ACC112 (cell line): ENCODE results near the gene MED9.
A peak's percentile ranks its signal among the peaks of the same experiment; 100 is the strongest.

ENCODE experiments used
- H2AFZ ChIP-seq: fragments of 200-600 bp; sonication (generic); one replicate; pipeline ENCODE4 v1.6.0; 2017; ENCODE audit warnings: antibody characterized with exemption, low read length; ENCODE audit not compliant: unreplicated experiment
- H3K27ac ChIP-seq: fragments of 200-600 bp; sonication (generic); 2 replicates; pipeline ENCODE4 v1.5.1; 2014; ENCODE audit warnings: low read depth, mild to moderate bottlenecking, antibody characterized with exemption, low read length, moderate library complexity
- H3K27me3 ChIP-seq: fragments of 200-600 bp; sonication (generic); 2 replicates; pipeline ENCODE4 v1.6.1; 2014; ENCODE audit warnings: mild to moderate bottlenecking, antibody characterized with exemption, low read length, moderate library complexity, mixed read lengths; ENCODE audit not compliant: insufficient read depth
- H3K36me3 ChIP-seq: fragments of 200-600 bp; sonication (generic); 2 replicates; pipeline ENCODE4 v1.6.1; 2016; ENCODE audit warnings: mild to moderate bottlenecking, antibody characterized with exemption, low read length, moderate library complexity, mixed read lengths; ENCODE audit not compliant: insufficient read depth
- H3K4me1 ChIP-seq: fragments of 200-600 bp; sonication (generic); one replicate; pipeline ENCODE4 v1.6.1; 2016; ENCODE audit warnings: low read length, mixed read lengths; ENCODE audit not compliant: insufficient read depth, unreplicated experiment, control insufficient read depth
- H3K4me3 ChIP-seq: fragments of 200-600 bp; sonication (generic); 2 replicates; pipeline ENCODE4 v1.5.1; 2014; ENCODE audit warnings: mild to moderate bottlenecking, low read depth, low read length
- H3K79me2 ChIP-seq: fragments of 200-600 bp; sonication (generic); one replicate; pipeline ENCODE4 v1.6.0; 2016; ENCODE audit warnings: low read length; ENCODE audit not compliant: control insufficient read depth, unreplicated experiment, insufficient read depth

Gene MED9

DNA sequence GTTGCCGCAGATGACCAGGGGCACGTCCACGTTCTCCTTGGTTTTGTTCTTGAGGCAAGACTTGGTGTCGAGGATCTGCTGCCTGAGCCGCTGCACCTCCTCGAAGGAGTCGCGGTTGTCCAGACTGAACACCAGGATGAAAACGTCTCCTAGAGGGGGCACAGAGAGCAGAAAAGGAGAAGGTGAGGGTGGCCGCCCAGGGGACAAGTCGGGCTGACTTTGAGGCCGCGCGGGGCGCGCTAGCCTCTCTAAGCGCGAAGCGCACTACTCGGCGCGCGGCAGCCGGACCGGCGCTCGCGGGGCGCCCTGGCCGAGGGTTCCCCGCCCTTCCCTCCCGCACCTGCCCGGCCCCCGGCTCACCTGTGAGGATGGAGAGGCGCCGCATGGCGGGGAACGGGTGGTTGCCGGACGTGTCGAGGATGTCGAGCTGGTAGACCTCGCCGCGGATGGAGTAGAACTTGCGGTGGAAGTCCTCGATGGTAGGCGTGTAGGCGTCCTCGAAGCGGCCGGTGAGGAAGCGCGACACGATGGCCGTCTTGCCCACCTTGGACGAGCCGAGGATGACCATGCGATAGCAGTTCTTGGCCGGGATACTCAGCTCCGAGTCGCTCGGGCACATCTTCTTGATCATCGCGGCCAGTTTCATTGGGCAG, 18.9 kb downstream of the MED9 start:
- Histone ChIP-seq H3K27me3 (no peaks in the 10 kb centered on the region), H3K36me3 (no peaks in the 10 kb centered on the region; the same call in 1 of the 2 replicates), H3K27ac (peak overlapping the region; percentile 48; the same call in 1 of the 2 replicates), H2AFZ (no peak overlapping the region), H3K4me1 (peaks cover 5% of the 10 kb centered on the region), H3K4me3 (peak overlapping the region; percentile 90), H3K79me2 (peaks cover 2% of the 10 kb centered on the region)

DNA sequence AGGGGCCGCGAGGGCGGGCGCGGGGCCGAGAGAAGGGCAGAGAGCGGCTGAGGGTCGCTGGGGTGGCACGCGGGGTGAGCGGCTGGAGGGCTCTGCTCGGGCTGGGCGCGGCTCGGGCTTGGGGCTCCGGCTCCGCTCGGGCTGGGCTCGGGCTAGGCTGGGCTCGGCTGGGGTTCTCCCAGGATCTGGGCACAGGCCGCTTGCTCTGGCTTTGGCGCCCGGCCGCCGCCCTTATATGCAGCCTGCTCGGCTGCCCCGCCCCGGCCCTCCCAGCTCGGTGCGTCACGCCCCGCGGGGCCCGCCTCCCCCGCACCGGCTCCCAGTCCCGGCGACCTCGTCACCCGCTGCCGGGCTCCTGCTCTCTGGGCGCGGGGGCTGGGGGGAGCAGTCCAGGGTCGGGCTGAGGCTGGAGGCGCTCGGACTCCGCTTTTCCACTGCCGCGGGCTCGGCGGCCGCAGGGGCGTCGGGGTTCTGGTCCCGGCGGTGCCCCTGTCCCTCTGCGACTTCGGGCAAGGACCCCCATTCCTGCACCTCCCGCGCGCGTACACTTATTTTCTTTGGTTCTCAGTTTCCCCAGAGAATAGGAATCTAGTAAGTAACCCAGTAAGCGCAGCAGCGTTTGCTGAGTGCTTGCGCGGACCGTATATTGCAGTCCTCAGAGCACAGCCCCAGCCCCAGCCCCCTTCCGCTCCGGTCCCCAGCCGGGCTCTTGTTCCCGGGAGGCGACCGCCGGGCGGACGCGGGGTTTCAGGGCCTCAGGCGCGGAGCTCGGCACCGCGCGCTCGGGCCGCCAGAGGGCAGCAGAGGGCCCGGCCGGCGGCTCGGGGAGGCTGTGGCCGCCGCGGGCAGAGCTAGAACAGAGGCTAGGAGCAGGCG, 19.6 kb downstream of the MED9 start, which contains the start of gene RASD1:
Gene RASD1, minus strand, starts transcription at position 207 of the 876 bp plus-strand sequence. CDS start 214 bp downstream, outside the sequence.
- peaks cover 5% of the 10 kb centered on the region for H3K4me1 ChIP-seq
- H2AFZ ChIP-seq: peak within 1 kb of the TSS; percentile 65
- H3K36me3 ChIP-seq: no peaks in the 10 kb centered on the region; the same call in 1 of the 2 replicates
- no peaks in the 10 kb centered on the region for H3K27me3 ChIP-seq
- peak within 1 kb of the TSS; percentile 90 for H3K4me3 ChIP-seq
- H3K27ac ChIP-seq: peak within 1 kb of the TSS; percentile 48; the same call in 1 of the 2 replicates
- H3K79me2 ChIP-seq: peaks cover 2% of the 10 kb centered on the region

GRCh38 chr17:17497065-17497844, 20.5 kb downstream of the MED9 start:
- Histone ChIP-seq H3K27me3 (no peaks in the 10 kb centered on the region), H2AFZ (no peak overlapping the region), H3K27ac (no peak overlapping the region), H3K4me1 (peaks cover 5% of the 10 kb centered on the region), H3K36me3 (no peaks in the 10 kb centered on the region), H3K79me2 (peaks cover 2% of the 10 kb centered on the region), H3K4me3 (peak overlapping the region; percentile 90)

DNA sequence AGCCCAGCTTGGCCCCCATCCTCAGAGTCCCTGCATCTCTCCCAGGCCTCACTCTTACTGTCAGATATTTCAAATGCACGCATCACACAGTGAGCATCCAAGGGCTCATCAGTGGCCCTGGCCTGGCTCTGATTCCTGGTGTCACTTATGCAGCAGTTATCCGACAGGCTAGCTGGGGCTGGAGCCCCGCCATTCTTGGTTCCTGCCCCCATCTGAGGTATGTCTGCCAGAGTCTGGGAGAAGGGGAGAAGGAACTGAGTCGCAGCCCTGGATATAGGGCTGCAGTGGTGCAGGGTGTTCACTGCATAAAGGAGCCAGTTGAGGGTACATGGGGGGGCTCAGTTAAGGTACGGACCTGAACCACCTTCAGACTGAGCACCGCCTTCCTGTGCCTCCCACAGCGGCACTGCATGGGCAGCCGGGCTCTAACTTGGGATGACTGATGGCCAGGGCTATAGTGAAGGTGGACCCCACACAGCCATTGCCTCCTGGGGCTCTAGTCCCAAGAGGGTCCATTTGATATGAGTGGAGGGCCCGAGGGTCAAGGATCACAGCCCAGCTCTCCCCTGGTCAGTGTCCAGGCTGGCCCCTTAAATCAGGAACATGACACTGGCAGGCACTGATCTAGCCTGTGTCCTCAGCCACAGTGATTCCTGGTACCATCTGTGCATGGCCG, 21.2 kb downstream of the MED9 start:
- Histone ChIP-seq H3K79me2 (peaks cover 2% of the 10 kb centered on the region), H3K27me3 (no peaks in the 10 kb centered on the region), H3K27ac (no peak overlapping the region), H3K4me3 (no peak overlapping the region), H3K36me3 (no peaks in the 10 kb centered on the region), H2AFZ (no peak overlapping the region), H3K4me1 (peaks cover 5% of the 10 kb centered on the region)

- peaks cover 2% of the 10 kb centered on the region for H3K79me2 ChIP-seq
- no peaks in the 10 kb centered on the region for H3K36me3 ChIP-seq
- H3K27ac ChIP-seq: no peak overlapping the region
- H2AFZ ChIP-seq: no peak overlapping the region
- H3K27me3 ChIP-seq: no peaks in the 10 kb centered on the region
- peaks cover 5% of the 10 kb centered on the region for H3K4me1 ChIP-seq
- H3K4me3 ChIP-seq: no peak overlapping the region
These were observed 22.0 kb downstream of the MED9 start for GRCh38 chr17:17498606-17499301.

- no peaks in the 10 kb centered on the region for H3K27me3 ChIP-seq
- no peaks in the 10 kb centered on the region for H3K36me3 ChIP-seq
- H3K27ac ChIP-seq: no peak overlapping the region
- H3K79me2 ChIP-seq: peaks cover 2% of the 10 kb centered on the region
- H3K4me3 ChIP-seq: no peak overlapping the region
- H2AFZ ChIP-seq: no peak overlapping the region
- H3K4me1 ChIP-seq: peaks cover 5% of the 10 kb centered on the region
These were observed 22.8 kb downstream of the MED9 start for GRCh38 chr17:17499402-17500145.

GRCh38 chr17:17500999-17501605, 24.3 kb downstream of the MED9 start:
- Histone ChIP-seq H3K36me3 (no peaks in the 10 kb centered on the region), H2AFZ (no peak overlapping the region), H3K27me3 (no peaks in the 10 kb centered on the region), H3K4me3 (no peak overlapping the region), H3K4me1 (peaks cover 5% of the 10 kb centered on the region), H3K79me2 (no peaks in the 10 kb centered on the region), H3K27ac (no peak overlapping the region)

- no peaks in the 10 kb centered on the region for H3K36me3 ChIP-seq
- H3K27me3 ChIP-seq: no peaks in the 10 kb centered on the region
- no peaks in the 10 kb centered on the region for H3K79me2 ChIP-seq
- H3K4me3 ChIP-seq: no peak overlapping the region
- H3K27ac ChIP-seq: no peak overlapping the region
- no peaks in the 10 kb centered on the region for H3K4me1 ChIP-seq
- no peak overlapping the region for H2AFZ ChIP-seq
These were observed 26.2 kb downstream of the MED9 start for GRCh38 chr17:17502741-17503565.
